HG03280 (cell line): ENCODE data around the gene TMIE.
A peak's percentile ranks its signal among the peaks of the same experiment; 100 is the strongest.

Experiments used
- ATAC-seq: cut with Tn5 transposase; IDR thresholded peaks from one replicate; pipeline ENCODE4 v1.9.1; 2021; ENCODE audit warnings: mild to moderate bottlenecking, moderate library complexity; ENCODE audit not compliant: unreplicated experiment

TMIE gene

DNA sequence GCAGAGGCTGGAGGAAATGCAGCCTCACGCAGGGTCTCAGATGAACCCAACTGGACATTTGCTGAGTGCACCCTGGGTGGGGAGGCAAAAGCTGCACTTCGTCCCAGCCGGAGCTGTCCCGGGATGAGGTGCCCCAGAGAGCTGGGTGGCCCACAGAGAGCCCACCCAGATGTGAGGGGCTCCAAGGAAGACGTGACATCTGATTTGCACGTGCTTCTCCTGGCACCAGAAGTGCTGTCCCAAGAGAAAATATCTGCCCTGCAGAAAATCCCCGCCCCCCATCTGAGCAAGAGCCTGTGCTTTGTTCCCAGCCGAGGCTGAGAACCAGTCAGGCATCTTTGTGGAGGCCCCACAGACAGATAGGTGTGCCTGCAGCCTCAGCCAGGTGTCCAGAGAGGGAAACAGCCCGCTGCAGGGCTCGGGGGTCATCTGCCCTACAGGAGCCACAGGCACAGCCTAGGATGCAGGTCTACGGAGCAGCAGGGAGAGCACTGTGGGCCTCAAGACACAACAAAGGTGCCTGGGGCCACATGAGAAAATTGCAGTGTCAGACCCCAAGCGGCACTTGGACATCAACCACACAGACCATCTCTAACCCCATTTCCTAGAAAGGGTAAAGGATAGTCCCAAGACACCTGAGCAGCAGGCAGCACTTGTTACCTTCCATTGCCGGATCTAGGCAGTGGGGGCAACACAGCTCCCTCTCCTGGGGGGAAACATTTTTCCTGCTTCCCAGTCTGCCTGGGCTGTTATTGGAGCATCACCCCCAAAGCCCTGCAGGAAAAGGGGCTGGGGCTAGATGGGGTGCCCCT is 5.8 kb downstream of the TMIE start:
- no peak for ATAC-seq

- ATAC-seq, result no peak
Observed at GRCh38 chr3:46707601-46708011, 6.4 kb downstream of the TMIE start.

GRCh38 chr3:46708401-46709156 is 7.4 kb downstream of the TMIE start:
- no peak for ATAC-seq

- no peak for ATAC-seq
Observed at GRCh38 chr3:46709157-46709654, 8.0 kb downstream of the TMIE start.

DNA sequence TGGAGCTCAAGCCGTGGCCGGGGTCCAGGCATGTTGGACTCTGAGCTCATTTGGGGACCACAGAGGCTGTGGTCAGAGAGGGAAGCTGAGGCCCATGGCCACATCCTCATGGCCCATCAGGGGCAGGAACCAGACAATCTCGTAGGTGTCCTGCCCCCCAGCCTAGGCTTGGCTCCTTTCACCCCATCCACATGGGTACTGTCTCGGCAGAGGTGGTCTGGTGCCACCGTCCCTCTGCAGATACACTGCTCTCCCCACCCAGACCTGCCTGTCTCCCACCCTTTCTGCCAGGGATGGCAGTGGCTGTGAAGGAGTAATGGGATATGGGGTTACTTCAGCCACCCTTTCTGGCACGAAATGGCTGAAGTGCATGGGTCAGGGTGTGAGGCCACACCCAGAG is 8.5 kb downstream of the TMIE start:
- no peak for ATAC-seq

GRCh38 chr3:46710229-46710628 is 9.0 kb downstream of the TMIE start:
- ATAC-seq, result no peak

GRCh38 chr3:46710671-46711295 is 9.6 kb downstream of the TMIE start:
- ATAC-seq, result no peak

DNA sequence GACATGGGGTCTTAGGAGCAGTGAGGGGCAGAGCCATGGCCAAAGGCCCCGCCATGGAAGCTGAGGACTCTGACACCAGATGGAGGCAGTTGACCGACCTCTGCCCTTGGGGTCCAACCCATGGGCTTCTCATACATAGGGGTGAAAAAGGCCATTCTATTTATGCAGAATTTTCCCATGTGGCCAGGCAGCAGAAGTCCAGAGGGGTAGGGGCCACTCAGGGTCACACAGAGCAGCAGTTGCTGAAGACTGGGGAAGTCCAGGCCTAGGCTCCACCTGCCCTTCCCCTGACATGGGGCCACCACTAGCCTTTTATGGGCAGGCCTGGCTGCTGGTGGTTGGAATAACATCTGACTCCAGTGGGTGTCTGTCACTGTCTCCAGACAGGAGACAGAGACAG is 10.1 kb downstream of the TMIE start:
- ATAC-seq, result no peak

GRCh38 chr3:46711760-46712159 is 10.6 kb downstream of the TMIE start:
- ATAC-seq, result no peak

DNA sequence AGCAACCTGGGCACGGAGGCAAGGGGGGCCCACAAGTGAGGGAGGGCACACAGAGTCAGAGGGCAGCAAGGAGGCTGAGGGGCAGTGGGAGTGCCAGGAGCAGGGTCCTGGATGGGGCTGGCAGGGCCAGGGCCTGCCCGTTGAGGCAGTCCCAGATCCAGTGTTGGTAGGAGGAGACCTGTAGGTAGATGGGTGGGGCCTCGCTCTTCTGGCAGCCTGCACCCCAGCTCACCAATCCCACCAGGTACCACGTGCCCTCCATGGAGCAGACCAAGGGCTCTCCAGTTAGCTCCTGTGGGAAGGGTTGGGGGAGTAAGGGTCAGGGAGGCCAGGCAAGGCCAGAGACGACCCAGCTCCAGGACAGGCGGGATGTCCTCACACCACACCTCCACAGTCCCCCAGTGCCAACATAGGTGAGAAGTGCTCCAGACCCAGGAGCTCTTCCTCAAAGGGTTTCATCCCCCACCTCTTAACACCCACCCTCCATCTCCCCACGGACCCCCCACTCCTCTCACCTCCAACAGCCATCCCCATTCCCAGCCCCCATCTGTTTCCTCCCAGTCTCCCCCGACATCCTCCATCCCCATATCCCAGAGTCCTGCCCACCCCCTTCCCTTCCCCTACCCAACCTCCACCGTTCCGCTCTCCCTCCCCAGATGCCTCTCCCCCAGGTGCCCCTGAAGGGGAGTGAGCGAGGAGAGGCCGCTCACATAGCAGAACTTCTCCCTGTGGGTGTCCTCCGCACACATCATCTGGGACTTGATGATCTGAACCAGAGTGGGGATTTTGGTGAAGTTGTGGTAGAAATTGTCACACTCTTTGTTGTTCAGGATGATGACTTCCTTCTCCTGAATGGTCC is 11.2 kb downstream of the TMIE start:
- no peak for ATAC-seq

GRCh38 chr3:46713050-46713897 is 12.1 kb downstream of the TMIE start:
- ATAC-seq, result no peak

DNA sequence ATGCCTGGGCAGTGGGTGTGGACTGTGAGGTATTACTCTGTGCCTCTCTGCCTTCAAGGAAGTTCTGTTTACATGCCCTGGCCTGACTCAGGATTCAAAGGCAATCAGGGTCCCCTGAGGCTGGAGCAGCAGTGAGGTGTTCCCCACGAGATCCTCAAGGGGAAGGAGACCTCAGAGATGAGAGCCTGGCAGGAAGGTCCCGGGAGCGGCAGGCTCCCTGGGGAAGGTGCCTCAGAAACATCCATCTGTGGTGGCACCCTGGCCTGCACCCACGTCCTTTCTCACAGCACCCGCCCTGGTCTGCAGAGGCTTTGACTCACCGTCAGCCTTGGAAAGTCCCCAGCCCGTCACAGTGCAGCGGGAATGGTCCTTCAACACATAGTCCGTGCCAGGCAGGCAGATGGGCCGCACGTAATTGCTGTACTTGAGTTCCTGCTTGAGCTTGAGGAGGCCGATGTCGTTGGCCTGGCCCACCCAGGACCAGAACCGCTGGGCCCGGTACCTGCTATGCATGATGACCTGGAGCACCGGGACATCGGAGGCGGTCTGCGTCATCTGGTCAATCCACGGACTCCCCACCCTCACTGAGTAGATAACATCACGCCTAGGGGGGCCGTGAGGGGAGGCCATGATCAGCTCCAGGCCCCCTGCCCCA is 12.8 kb downstream of the TMIE start:
- ATAC-seq, result peak; percentile 53

- ATAC-seq, result no peak
Observed at GRCh38 chr3:46714728-46715506, 13.7 kb downstream of the TMIE start.

DNA sequence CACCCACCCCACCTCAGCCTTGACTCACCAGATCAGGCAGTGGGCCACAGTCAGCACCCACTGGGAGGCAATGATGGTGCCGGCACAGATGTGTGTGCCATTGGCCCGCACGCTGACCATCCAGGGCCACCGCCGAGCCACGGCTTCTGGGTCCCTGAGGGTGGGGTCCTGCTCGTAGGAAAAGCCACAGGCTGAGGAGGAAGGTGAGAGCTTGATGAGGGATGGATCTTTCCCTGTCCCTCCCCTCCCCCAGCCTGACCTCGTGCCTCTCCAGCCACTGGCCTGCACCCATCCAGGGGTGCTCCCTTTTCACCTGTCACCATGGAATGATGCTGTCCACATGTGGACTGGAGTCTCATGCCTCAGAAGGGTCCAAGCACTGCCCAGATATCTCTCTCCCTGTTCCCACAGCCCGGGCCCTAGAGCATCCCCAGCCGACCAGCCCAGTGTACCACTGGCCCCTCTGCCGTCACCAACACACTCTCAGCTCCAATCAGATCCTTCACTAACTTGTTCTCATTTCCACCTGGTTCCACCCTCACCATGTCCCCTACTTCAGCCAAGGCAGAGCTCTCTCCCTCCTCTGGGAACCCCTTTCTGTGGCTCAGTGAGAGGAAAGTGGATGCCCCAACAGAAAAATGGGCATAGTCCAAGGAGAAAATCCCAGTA is 14.4 kb downstream of the TMIE start:
- ATAC-seq, result no peak

GRCh38 chr3:46716461-46717441 is 15.6 kb downstream of the TMIE start:
- ATAC-seq, result no peak

GRCh38 chr3:46717447-46718231 is 16.4 kb downstream of the TMIE start, which contains the start of gene PRSS50:
Gene PRSS50, minus strand, starts transcription at chr3:46717869. Its CDS starts 45 bp downstream, at chr3:46717824.
- ATAC-seq, result no peak
